Prostate gland (tissue), 2 donors: ENCODE results near the gene TMEM8B. TPM values are rescaled to one million over a fixed set of nuclear protein-coding genes. Genes with fewer than 3 reads are reported as not detected.
"Not testable (repeated sequence)": the region's sequence is repeated elsewhere in the genome, so short reads cannot be mapped to it uniquely, and the experiment has no call there.

Experiments used
- DNase-seq: peaks from one replicate; pipeline ENCODE4 v3.0.0-alpha.2; 2019; ENCODE audit warnings: low spot score
- H3K27ac ChIP-seq, 2 donors: fragments of 200-600 bp; sonication (generic); 2 replicates each; pipeline ENCODE4 v1.5.1; 2017 to 2019
- H3K27me3 ChIP-seq: fragments of 200-600 bp; sonication (generic); replicated peaks from 2 replicates; pipeline ENCODE4 v1.5.1; 2019; ENCODE audit not compliant: insufficient read depth
- H3K36me3 ChIP-seq, 2 donors: fragments of 200-600 bp; sonication (generic); 1 replicate in 1 of 2; 2 replicates in 1 of 2; pipeline versions ENCODE4 v1.5.1 to v1.8.1; 2017 to 2019
- H3K4me1 ChIP-seq: fragments of 200-600 bp; sonication (generic); replicated peaks from 2 replicates; pipeline ENCODE4 v1.5.1; 2019
- H3K4me3 ChIP-seq, 2 donors: fragments of 200-600 bp; sonication (generic); 2 replicates each; pipeline ENCODE4 v1.5.1; 2017 to 2019
- H3K9me3 ChIP-seq: fragments of 200-600 bp; sonication (generic); 2 replicates; pipeline ENCODE4 v1.5.1; 2017
- POLR2A ChIP-seq: fragments of 450-650 bp; IDR thresholded peaks from one replicate; pipeline ENCODE4 v1.6.1; 2016; ENCODE audit warnings: antibody characterized with exemption, mild to moderate bottlenecking
- POLR2AphosphoS5 ChIP-seq: sonication (generic); formaldehyde crosslinking; IDR thresholded peaks from one replicate; pipeline ENCODE4 v1.6.1; 2017; ENCODE audit warnings: antibody characterized with exemption
- WGBS: methylation state at CpG from one replicate; pipeline ENCODE4 v1.1.5; 2018; 5-methylcytosine and 5-hydroxymethylcytosine counted together
- intact Hi-C: fragments of 100-400 bp; cut with DNase I; formaldehyde crosslinking; loops from one replicate; pipeline ENCODE4 v1.14.2; 2022
- total RNA-seq, 2 donors: library from RNA; depleted of rRNA; stranded (reverse); fragments of >200 nt; gene quantifications; one replicate each; pipeline ENCODE4 v1.1.0, GENCODE V29; 2016
- TF ChIP-seq, protein P1 (sequence below), 4 experiments: fragments of 200-600 bp in 2 of 4; fragments of 450-650 bp in 2 of 4; sonication (generic) in 2 of 4; IDR thresholded peaks; 1 replicate in 3 of 4; 2 replicates in 1 of 4; pipeline ENCODE4 v1.5.1; 2016 to 2019; ENCODE audit warnings: antibody characterized with exemption in 4 of 4, mild to moderate bottlenecking in 2 of 4, moderate library complexity in 2 of 4

TMEM8B gene
- total RNA-seq, 2 donors from 2014 or later = 15.8 to 25.9 TPM

DNA sequence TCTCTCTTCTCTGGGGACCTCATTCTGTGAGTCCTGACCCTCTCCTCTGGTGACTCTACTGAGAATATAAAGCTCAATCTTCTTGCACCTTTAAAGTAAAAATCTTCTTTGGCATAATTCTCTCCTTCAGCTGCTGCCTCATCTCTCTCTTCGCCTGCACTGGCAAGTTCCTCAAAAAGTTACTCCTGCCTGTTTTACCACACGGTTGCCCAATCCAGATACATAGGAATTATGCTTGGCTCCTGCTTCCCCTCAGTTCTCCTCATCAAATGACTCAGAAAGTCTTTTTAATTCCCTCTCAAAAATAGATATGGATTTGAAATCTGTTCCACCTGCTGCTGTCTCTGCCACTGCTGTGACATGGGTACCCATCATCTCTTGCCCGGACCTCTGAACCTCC lies 62.6 kb downstream of the TMEM8B start:
- no peak overlapping the region for H3K4me3 ChIP-seq
- no peaks in the 10 kb centered on the region for H3K36me3 ChIP-seq
- WGBS = 79% methylated on average over 3 of the region's 3 CpGs
- intact Hi-C loops = no loop called here
- TF ChIP-seq POLR2AphosphoS5 (no peak), POLR2A (no peak)
- TF ChIP-seq, protein P1, sequence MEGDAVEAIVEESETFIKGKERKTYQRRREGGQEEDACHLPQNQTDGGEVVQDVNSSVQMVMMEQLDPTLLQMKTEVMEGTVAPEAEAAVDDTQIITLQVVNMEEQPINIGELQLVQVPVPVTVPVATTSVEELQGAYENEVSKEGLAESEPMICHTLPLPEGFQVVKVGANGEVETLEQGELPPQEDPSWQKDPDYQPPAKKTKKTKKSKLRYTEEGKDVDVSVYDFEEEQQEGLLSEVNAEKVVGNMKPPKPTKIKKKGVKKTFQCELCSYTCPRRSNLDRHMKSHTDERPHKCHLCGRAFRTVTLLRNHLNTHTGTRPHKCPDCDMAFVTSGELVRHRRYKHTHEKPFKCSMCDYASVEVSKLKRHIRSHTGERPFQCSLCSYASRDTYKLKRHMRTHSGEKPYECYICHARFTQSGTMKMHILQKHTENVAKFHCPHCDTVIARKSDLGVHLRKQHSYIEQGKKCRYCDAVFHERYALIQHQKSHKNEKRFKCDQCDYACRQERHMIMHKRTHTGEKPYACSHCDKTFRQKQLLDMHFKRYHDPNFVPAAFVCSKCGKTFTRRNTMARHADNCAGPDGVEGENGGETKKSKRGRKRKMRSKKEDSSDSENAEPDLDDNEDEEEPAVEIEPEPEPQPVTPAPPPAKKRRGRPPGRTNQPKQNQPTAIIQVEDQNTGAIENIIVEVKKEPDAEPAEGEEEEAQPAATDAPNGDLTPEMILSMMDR (IDR thresholded peaks at IDR 0.05) = no peak
- peaks cover 2% of the 10 kb centered on the region for H3K4me1 ChIP-seq
- no peaks in the 10 kb centered on the region for H3K27me3 ChIP-seq
- no peaks in the 10 kb centered on the region for H3K9me3 ChIP-seq
- DNase-seq = no peak
- no peak overlapping the region for H3K27ac ChIP-seq

DNA sequence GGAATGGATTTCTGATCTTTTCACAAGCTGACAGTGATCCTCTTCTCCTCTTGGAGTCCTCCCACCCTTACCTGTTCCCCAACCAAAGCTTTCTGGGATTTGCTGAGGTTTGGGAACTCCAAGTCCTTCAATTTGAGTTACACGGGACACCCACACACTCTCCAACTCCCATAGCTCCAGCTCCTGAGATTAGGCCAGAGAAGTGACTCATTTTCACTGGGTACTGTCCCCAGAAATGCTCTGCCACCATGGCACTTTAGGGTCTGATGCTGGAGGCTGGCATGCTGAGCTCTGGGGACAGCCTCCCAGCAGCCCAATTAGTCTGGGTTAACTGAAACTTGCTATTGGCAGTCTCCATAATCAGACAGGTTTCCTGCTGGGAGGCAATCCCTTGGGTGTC lies 63.0 kb downstream of the TMEM8B start:
- no peaks in the 10 kb centered on the region for H3K36me3 ChIP-seq
- peaks cover 2% of the 10 kb centered on the region for H3K4me1 ChIP-seq
- intact Hi-C loops = no loop called here
- TF ChIP-seq, protein P1 (IDR thresholded peaks at IDR 0.05) = no peak
- TF ChIP-seq POLR2AphosphoS5 = no peak
- 94% methylated on average over 1 of the region's 1 CpG for WGBS
- no peaks in the 10 kb centered on the region for H3K27me3 ChIP-seq
- DNase-seq = no peak
- H3K27ac ChIP-seq = no peak overlapping the region
- no peaks in the 10 kb centered on the region for H3K9me3 ChIP-seq
- H3K4me3 ChIP-seq = no peak overlapping the region

DNA sequence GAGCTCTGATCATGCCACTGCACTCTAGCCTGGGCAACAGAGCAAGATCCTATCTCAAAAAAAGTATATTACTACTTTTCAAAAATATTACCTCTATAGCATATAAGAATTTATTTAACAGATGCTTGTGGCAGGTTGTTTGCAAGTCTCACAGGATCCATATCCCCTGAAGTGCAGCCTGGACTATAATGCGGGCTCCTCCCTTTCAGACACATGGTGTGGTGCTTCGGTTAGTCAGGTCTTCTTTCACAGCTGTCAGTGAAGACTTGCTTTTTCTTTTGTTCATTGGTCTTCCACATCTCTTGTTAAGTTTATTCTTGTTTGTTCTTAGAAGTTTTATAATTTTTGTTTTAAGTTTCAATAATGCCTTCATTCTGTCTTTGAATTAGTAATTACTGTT lies 67.5 kb downstream of the TMEM8B start:
- H3K36me3 ChIP-seq = no peaks in the 10 kb centered on the region
- WGBS = 98% methylated on average over 2 of the region's 2 CpGs
- no peak overlapping the region for H3K4me3 ChIP-seq
- TF ChIP-seq POLR2AphosphoS5 (no peak), POLR2A (no peak)
- TF ChIP-seq, protein P1 (IDR thresholded peaks at IDR 0.05) = no peak
- no peaks in the 10 kb centered on the region for H3K9me3 ChIP-seq
- DNase-seq = no peak
- intact Hi-C loops = no loop called here
- no peaks in the 10 kb centered on the region for H3K27me3 ChIP-seq
- H3K4me1 ChIP-seq = peaks cover 1% of the 10 kb centered on the region
- no peak overlapping the region for H3K27ac ChIP-seq

DNA sequence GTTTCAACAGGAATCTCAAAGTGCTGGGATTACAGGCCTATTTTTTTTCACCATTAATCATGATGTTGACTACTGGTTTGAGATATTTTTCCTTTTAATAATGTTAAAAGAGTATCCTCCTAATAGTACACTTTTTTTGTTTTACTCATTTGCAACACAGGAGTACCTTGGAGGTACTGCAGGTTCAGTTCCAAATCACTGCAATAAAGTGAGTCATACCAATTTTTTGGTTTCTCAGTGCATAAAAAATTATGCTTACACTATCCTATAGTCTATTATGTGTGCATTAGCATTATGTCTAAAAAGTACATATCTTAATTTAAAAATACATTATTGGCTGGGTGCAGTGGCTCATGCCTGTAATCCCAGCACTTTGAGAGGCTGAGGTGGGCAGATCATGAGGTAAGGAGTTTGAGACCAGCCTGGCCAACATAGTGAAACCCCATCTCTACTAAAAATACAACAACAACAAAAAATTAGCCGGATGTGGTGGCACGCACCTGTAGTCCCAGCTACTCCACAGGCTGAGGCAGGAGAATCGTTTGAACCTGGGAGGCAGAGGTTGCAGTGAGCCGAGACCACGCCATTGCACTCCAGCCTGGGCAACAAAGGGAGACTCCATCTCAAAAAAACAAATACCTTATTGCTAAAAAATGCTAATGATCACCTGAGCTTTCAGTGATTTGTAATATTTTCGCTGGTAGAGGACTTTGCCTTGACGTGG lies 68.5 kb downstream of the TMEM8B start:
- intact Hi-C loops = not testable (repeated sequence)

DNA sequence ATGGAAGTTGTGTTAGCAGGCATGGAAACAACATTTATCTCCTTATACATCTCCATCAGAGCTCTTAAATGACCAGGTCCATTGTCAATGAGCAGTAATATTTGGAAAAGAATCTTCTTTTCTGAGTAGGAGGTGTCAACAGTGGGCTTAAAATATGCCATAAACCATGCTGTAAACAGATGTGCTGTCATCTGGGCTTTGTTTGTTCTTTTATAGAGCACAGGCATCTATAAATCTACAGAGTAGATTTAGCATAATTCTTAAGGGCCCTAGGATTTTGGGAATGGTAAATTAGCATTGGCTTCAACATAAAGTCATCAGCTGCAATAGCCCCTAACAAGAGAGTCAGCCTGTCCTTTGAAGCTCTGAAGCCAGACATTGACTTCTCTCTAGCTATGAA lies 69.3 kb downstream of the TMEM8B start:
- Histone ChIP-seq H3K27me3 (no peaks in the 10 kb centered on the region), H3K36me3 (no peaks in the 10 kb centered on the region), H3K27ac (no peak overlapping the region), H3K9me3 (no peaks in the 10 kb centered on the region), H3K4me1 (peaks cover 3% of the 10 kb centered on the region), H3K4me3 (no peak overlapping the region)
- DNase-seq = no peak
- intact Hi-C loops = no loop called here
- TF ChIP-seq POLR2AphosphoS5 (no peak), POLR2A (no peak)
- TF ChIP-seq, protein P1 (IDR thresholded peaks at IDR 0.05) = no peak

More for the DNA sequence above, 68.5 kb downstream of the TMEM8B start:
- not testable (repeated sequence) for H3K27me3 ChIP-seq, H3K4me3 ChIP-seq, DNase-seq, H3K4me1 ChIP-seq, H3K36me3 ChIP-seq, H3K9me3 ChIP-seq, H3K27ac ChIP-seq
- WGBS = 97% methylated on average over 7 of the region's 7 CpGs
